ENCODE measurements around the gene TRIM26.

Gene TRIM26

GRCh38 chr6:30136570-30137286 lies 76.5 kb downstream of the TRIM26 start:
- H3K4me3 ChIP-seq (ENCODE audit: low read length): no peak overlapping the region
- DNase-seq (ENCODE audit: low read depth): no peak
- TF ChIP-seq CTCF (IDR thresholded peaks at IDR 0.05; ENCODE audit: insufficient read depth, low read depth, low read length, missing control alignments): no peak

- no peak for DNase-seq (ENCODE audit: low read depth)
- TF ChIP-seq CTCF (IDR thresholded peaks at IDR 0.05; ENCODE audit: insufficient read depth, low read depth, low read length, missing control alignments): no peak
- H3K4me3 ChIP-seq (ENCODE audit: low read length): no peak within 1 kb of the TSS
Observed at GRCh38 chr6:30135757-30136156, 77.4 kb downstream of the TRIM26 start, which contains the start of gene TRIM40. TRIM40 (plus strand) TSS chr6:30136140; CDS start chr6:30137037, 897 bp downstream.

GRCh38 chr6:30135147-30135546 lies 78.1 kb downstream of the TRIM26 start:
- H3K4me3 ChIP-seq (ENCODE audit: low read length): no peak overlapping the region
- no peak for DNase-seq (ENCODE audit: low read depth)
- no peak for TF ChIP-seq CTCF (IDR thresholded peaks at IDR 0.05; ENCODE audit: insufficient read depth, low read depth, low read length, missing control alignments)

All from epithelial cell of esophagus (primary cell).